NK-92 (cell line): ENCODE results near the gene ZNF471.

ENCODE experiments used
- DNase-seq: peaks from one replicate; lab custom pipeline; 2025; ENCODE audit not compliant: unreplicated experiment; lab: John Stamatoyannopoulos, UW

The ZNF471 gene

DNA sequence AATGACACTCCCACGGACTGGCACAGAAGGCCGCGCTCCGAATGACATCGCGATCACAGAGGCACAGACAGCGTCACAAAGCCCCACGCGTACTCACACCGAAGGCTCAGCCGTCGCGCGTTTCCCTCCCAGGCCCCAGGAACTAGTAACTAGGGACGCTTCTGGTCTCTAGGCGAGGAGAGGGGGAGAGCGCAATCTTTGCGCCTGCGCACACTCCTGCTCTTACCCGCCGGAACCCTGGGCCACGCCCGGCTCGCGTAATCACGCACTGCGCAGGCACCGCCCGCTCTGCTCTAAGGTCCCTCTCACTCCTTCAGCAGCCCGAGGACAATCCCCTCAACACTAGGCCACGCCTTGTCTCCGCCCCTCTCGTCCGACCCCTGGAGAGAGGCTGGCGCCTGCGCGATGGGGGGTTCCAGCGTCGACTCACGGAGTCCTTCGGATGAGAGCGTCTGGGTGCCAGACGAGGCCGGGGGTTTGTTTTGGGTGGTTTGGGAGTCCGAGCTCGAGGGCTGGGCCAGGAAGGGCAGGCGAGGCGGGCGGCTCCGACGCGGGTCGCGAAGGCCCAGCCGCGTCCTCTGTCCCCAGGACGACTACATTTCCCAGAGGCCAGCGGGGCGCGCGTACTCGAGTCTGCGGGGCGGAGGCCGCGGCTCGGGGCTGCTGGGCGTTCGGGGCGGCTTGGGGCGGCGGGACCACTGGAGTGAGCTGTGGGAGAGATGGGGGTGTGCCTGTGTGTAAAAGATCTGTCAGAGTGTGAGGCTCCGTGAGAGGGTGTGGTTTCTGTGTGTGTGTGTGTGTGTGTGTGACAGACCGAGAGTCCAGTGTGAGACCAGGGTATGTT is at the start of gene ZNF471:
Gene ZNF471, plus strand, starts transcription at position 410 of the 844 bp plus-strand sequence. CDS start 3,717 bp downstream, outside the sequence.
- peak; percentile 15 for DNase-seq

DNA sequence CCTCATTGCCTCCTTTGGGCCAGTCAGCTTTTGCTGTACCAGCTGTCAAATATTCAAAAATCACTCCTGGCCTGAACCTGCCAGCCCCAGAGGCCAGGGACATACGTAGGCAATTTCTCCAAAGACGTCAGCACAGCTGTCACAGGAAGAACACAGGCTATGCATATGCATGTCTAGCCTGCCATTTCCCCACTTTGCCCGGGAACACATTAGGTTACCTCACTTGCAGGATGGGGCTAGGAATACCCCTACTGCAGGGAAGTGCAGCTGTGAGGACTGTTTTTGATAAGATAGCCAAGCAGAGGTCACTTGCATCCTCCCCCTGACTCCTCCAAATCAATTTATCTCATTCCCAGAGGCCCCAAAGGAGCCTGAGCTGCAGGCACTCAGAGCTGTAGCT is 33.3 kb upstream of the ZNF471 start:
- DNase-seq = no peak

DNA sequence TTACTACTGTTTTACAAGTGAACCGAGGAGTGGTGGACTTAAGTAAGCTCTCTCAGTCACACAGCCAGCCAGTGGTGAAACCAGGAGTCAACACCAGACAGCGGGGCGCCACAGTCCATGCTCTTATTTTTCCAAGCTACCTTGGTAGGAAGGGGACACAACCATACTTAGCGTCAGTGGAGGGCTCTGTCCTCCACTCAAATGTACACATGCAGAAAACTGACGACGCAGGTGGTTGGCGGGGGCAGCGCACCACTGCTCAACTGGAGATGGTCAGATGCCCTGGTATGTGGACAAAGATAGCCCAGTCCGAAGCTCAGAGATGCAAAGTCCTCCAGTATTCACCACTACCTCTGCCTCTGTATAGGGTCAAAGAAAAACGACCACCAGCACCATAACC is 31.6 kb upstream of the ZNF471 start:
- no peak for DNase-seq

DNA sequence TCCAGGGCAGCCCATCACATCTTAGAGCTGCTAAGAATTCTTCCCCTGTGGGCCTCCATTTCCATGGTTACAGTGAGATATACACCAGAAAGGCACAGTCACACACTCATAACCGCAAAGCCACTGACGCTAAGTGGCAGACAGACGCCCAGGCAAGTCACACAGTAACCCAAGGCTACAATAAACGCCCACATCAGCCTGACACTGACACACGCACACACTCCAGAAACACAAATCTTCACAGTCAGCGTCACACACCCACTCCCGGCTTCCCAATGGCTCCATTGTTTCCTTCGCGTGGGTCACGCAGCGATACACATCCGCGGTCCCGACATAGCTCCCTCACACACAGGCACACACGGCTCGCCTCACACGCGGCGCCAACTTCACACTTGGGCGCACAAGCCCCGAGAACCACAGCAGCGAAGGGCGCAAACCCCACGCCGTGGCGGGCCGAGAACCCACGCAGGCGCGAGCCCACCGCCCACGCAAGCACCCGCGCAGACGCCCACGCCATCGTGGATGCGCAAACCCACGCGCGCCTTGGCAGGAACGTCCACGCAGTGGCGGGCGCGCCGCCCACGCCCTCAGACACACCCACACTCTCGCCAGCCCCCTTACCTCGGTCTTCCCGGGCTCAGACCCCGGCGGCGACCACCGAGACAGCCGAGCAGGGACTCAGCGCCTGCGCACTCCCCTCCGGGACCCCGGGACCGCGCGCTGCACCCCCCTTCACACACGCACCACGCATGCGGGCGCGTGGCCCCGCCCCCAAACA is 30.8 kb upstream of the ZNF471 start, which contains the start of gene ZNF667:
Gene ZNF667, minus strand, starts transcription at position 695 of the 778 bp plus-strand sequence. CDS start 14,975 bp downstream, outside the sequence.
- no peak for DNase-seq

DNA sequence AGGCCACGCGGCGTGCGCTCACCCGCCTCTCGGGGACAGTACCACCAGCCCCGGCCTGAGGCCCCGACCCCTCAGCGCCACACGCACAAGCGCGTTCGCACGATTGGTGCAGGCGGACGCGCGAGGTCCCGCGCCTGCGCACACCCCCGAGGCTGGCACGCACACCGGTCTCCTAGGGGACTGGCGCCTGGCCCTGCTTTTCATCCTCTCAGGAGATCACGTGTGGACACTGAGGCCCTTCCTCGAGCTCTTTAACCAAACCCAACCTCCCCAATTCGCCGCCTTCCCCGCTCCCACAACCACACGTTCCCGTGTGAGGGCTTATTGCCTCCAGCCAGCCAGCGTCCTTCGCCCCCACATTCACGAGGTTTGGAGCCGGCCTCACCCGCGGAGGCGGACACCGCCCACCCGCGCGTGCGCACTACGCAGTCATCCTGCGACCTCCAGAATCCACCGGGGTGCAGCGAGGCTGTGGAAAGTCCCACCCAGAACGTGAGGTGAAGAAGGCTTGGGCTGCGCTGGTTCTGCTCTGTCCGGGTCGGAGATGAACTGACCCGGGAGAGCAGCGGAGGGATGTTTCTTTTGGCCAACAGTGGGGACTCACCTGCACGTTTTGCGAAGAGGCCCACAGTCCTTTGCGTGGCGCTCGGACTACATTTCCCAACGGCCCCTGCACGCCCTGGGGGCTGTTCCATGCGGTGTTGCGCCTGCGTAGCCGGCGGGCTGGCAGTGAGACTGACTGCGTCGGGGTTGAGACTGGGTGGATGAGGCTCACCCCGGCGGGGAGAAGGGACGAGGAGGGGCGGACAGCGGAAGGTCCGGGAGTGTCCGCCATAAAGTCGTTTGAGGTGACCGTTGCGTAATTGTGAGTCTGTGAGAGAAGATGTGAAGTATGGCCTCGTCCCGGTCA is 30.0 kb upstream of the ZNF471 start:
- no peak for DNase-seq

DNA sequence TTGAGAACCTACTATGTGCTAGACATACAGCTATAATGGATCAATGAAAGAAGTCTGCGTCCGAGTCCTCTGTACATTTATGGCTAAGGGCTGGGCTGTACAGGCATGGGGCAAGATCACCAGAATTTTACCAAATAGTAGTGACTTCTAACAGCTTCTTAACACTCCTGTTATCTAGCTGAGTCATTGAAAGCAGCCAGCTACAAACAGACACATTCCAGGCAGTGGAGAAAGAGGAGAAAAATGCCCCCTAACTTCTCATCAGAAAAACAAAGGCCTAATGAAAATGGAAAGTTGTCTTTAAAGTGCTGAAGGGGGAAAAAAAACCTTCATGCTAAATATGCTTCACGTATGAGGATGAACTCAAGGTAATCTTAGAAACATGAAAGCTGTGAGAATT is 16.3 kb upstream of the ZNF471 start:
- no peak for DNase-seq

DNA sequence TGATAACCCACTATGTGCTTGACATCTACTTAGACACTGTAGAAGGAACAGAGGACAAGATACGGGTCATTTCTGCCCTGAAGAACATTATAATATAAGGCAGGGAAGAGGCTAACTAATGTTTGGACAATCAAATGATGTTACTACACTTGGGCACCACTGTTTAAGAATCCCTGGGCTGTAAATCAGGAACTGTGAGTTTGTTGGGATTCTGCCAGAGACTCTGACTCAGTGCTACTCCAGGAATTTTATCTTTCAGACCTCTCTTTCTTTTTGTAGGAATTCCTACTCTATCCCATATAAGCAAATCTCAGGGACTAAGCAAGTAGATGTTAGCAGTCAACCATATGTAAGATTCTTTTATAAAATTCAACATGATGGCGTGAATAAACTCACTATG is 3.1 kb upstream of the ZNF471 start:
- DNase-seq = no peak

DNA sequence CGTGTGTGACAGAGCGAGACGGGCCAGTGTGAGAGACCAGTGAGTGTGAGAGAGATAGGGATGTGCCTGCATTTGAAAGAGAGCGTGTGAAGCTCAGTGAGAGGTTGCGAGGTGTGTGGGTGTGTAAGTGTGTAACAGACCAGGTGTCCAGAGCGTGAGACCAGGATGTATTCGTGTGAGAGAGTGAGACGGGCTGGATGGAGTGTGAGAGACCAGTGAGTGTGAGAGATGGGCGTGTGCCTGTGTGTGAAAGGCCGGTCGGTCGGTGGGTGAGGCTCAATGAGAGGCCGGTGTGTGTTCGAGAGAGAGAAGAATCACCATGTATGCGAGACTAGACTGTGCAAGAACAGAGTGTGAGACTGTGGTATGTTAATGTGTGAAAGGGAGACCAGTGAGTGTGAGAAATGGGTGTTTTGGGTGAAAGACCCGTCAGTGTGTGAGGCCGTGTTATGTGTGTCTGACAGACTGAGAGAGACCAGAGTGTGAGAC is 679 bp downstream of the ZNF471 start:
- no peak for DNase-seq

DNA sequence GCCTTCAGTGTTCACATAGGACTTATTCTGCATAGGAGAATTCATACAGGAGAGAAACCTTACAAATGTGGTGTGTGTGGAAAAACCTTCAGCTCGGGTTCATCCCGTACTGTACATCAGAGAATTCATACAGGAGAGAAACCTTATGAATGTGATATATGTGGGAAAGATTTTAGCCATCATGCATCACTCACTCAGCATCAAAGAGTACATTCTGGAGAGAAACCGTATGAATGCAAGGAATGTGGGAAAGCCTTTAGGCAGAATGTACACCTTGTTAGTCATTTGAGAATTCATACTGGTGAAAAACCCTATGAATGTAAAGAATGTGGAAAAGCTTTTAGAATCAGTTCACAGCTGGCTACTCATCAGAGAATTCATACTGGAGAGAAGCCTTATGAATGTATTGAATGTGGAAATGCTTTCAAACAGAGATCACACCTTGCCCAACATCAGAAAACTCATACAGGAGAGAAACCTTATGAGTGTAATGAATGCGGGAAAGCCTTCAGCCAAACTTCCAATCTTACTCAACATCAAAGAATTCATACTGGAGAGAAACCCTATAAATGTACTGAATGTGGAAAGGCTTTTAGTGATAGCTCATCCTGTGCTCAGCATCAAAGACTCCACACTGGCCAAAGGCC is 17.7 kb downstream of the ZNF471 start:
- no peak for DNase-seq

DNA sequence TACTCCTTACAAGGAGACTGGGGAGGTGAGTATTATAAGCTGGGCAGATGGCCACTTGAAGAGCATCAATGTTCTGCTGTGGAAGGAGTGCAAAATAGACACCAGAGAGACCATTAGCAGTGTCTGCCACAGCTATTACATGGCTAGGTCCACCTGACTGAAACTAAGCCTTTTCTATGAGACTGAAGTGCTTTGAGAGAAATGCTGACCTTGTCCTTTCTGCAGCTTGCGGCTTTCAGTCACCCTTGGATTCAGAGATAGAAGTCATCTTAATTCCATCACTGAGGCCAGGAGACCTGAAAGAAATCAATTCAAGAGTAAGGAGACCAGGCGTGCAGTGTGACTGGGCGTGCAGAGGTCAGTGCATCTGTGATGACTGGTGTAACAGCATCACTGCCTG is 29.8 kb downstream of the ZNF471 start:
- DNase-seq = no peak

DNA sequence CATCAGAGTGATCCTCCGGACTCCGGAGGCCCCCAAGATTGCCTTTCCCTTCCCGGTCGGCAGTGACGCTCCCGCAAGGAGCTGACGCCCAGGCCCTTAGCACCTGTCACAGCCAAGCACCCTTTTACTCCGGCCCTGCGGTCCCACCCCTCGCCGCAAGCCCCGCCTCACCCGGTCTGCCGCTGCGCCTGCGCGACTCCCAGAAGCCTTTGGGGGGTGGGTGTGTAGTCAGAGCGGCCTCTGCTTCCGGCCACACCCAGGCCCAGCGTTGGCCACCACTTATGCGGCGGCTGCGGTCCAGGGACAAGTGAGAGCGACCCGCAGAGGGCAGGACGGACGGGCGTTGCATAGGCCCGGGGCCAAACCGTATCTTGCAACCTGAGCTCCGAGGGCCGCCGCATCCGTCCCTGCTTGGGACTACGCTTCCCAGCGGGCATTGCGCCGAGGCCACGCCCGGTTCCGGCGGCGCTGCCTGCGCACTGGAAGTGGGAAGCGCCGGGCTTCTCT is 30.7 kb downstream of the ZNF471 start:
- DNase-seq = no peak

DNA sequence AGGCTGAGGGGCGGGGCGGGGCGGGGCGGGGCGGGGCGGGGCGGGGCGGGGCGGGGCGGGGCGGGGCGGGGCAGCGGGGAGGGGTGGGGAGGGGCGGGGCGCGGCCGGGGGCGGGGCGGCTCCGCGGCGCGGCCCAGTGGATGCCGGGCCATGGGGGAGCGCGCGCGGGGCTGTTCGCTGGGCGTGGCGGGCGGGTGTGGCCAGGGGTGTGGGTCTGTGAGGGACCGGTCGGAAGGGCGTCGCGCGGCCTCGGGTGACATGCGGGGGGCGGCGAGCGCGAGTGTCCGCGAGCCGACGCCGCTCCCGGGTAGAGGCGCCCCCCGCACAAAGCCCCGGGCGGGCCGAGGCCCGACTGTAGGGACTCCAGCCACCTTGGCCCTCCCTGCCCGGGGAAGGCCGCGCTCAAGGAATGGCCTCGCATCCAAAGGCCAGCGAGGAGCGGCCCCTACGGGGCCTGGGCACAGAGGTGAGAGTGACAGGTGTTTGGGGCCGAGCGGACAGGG is 31.2 kb downstream of the ZNF471 start, which contains the start of gene ZFP28:
Gene ZFP28, plus strand, starts transcription at position 188 of the 503 bp plus-strand sequence. Its CDS starts 71 bp downstream, at position 259.
- no peak for DNase-seq

DNA sequence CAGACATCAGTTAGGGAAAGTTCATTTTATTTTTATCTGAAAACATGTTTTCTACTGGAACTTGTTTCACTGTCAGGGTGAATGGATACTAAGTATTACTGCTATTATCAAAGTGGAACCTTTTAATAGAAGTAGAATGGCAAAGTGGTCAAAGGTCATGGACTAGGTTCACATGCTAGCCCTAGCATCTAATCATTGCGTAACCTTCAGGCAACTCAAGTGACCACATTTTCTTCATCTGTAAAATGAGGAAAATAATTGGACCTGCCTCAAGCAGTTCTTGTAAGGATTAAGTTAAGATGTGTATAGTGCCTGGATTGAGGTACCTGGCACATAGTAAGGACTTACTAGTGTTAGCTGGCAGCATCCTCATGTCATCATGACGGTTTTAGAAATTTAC is 36.1 kb downstream of the ZNF471 start:
- DNase-seq = no peak

DNA sequence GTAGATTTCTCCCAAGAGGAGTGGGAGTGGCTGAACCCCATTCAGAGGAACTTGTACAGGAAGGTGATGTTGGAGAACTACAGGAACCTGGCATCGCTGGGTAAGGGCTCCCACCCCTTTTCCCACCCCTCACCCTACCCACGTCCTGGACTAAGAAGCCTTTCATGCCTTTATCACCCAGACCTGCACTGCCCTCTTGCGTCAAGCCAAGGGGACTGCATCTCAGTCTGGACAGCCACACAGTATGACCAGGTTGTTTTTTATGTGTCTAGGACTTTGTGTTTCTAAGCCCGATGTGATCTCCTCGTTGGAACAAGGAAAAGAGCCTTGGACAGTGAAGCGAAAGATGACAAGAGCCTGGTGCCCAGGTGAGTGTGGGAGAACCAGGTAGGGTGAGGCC is 39.9 kb downstream of the ZNF471 start:
- no peak for DNase-seq

DNA sequence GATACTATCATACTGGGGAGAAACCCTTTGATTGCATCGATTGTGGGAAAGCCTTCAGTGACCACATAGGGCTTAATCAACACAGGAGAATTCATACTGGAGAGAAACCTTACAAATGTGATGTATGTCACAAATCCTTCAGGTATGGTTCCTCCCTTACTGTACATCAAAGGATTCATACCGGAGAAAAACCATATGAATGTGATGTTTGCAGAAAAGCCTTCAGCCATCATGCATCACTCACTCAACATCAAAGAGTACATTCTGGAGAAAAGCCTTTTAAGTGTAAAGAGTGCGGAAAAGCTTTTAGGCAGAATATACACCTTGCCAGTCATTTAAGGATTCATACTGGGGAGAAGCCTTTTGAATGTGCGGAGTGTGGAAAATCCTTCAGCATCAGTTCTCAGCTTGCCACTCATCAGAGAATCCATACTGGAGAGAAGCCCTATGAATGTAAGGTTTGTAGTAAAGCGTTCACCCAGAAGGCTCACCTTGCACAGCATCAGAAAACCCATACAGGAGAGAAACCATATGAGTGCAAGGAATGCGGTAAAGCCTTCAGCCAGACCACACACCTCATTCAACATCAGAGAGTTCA is 46.7 kb downstream of the ZNF471 start:
- no peak for DNase-seq

DNA sequence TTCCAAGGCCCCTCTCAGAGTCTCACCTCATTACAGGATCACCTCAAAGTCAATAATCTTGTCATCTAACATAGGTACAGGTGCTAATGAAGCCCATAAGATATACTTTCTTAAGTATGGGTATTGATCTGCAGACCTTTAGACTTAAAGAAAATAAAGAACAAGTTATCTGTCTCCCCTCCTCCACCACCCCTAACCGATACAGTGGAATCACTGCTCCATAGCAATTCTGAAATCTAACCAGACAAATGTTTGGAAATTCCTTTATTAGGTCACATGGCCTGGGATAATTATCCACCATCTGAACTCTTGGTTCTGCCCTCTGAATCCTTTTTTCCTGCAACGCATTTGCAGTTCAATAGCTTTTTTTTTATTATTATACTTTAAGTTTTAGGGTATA is 55.1 kb downstream of the ZNF471 start:
- no peak for DNase-seq

DNA sequence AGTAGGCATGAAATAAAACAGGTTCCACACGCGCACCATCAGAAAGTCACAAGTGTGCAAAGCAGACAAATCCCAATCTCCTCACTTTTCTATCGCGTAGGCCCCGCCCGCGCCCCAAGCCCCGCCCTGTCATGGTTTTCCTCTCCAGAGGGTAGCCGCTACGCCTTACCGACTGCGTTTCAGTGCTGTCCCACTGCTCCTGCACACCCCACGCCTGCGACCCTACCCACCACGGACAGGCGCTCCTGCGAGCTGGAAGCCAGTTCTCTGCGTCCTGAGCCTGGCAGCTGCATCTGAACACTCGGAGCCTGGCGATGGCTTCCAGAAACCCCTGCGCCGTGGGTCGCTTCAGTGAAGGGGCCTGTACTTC is 59.2 kb downstream of the ZNF471 start:
- no peak for DNase-seq

DNA sequence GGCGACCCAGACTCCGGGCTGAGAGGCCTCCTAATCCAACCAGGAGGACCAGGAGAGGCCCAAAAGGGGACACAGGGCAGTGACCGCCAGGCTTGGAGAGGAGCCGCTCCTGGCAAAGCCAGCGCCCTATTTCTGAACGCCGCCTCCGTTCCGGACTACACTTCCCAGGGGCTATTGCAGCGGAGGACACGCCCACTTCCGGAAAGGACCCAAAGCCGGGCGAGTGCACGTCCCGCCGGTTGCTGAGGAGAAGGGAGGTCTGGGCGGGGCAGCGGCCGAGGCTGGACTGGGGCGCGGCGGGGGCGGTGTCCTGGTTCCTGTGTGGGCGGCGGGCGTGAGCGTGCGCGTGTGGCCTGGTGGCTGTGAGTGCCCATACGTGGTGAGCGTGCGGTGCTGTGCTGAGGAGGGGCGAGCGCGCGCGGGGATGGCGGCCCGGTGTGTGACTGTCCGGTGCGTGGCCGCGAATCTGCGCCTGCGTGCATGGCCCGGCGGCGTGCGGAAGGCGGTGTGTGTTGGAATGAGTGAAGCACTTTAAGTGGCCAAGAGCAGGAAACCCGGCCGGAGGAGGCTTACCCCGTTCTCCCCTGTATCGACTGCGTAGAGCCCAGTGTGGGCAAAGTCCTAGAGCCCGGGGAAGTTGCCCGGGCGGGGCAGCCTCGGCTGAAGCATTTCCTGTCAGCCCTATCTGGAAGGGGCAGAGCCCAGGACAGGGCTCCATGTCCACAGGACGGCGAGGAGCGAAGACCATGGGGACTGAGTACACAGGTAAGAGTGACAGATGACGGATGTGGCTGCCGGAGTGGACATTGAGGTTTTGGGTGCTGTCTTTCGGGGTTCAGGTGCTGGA is 59.8 kb downstream of the ZNF471 start, which contains the start of gene ZNF470:
Gene ZNF470, plus strand, starts transcription at position 195 of the 847 bp plus-strand sequence. CDS start 2,844 bp downstream, outside the sequence.
- DNase-seq = no peak
